ENCODE data around the gene GLE1. TPM values are rescaled to one million over a fixed set of nuclear protein-coding genes. Genes with fewer than 3 reads are reported as not detected.

The GLE1 gene
- total RNA-seq, 6 experiments from 2014 or later = 22.2 to 26.7 (median 24.7) TPM

- no peaks in the 10 kb centered on the region for H3K36me3 Mint-ChIP-seq (ENCODE audit: low read depth)
Measured at GRCh38 chr9:128550226-128550625, 45.7 kb downstream of the GLE1 start.

DNA sequence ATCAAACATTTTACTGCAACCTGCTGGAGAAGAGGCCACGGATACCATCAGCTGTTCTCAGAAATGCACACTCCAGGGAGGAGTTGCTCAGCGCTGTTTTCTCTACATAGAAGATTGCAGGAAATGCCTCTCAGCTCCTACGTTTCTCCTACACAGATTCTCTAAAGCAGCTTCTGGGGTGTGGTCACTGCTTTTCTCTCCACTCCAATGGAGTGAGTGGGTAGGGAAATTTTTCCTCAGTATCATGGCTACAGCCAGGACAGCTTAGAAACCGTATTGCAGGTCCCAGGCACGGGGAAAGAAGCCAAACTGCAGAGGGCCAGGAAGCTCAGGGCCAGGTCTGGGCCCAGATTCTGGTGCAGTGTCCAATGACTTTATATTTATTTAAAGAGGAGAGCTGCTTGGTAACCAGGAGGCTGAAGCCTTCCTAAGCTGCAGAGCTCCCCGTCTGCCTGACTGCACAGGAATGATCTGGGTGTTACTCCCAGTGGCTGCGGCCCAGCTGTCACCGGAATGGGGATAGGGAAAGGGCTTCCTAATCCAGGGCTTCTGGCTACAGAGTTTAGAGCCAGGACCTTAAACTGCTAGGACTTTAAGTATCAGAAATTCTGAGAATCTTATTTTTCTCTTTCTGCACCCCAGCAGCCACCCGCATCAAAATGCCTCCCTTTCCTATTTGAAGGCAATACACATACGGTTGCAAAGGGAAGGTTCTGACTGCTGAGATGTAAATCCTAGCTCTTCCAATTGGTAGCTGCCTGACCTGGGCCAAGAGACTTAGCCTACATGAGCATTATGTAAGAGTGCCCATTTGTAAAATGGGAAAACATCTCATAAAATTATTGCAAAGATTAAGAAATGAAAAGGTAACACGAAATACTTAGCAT is 46.5 kb downstream of the GLE1 start:
- TF ChIP-seq, protein P1, sequence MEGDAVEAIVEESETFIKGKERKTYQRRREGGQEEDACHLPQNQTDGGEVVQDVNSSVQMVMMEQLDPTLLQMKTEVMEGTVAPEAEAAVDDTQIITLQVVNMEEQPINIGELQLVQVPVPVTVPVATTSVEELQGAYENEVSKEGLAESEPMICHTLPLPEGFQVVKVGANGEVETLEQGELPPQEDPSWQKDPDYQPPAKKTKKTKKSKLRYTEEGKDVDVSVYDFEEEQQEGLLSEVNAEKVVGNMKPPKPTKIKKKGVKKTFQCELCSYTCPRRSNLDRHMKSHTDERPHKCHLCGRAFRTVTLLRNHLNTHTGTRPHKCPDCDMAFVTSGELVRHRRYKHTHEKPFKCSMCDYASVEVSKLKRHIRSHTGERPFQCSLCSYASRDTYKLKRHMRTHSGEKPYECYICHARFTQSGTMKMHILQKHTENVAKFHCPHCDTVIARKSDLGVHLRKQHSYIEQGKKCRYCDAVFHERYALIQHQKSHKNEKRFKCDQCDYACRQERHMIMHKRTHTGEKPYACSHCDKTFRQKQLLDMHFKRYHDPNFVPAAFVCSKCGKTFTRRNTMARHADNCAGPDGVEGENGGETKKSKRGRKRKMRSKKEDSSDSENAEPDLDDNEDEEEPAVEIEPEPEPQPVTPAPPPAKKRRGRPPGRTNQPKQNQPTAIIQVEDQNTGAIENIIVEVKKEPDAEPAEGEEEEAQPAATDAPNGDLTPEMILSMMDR (IDR thresholded peaks at IDR 0.05) = no peak
- no peaks in the 10 kb centered on the region for H3K9me3 Mint-ChIP-seq
- H3K4me3 Mint-ChIP-seq = peak overlapping the region; percentile 96
- H3K36me3 Mint-ChIP-seq (ENCODE audit: low read depth) = no peaks in the 10 kb centered on the region
- H3K27ac Mint-ChIP-seq = peak overlapping the region; percentile 98
- DNase-seq = peak; percentile 23
- H3K27me3 Mint-ChIP-seq (ENCODE audit: insufficient read depth) = peaks cover 2% of the 10 kb centered on the region; the same call in 1 of the 2 replicates
- H3K4me1 Mint-ChIP-seq (ENCODE audit: low read depth) = peaks cover 30% of the 10 kb centered on the region

More at GRCh38 chr9:128550226-128550625, 45.7 kb downstream of the GLE1 start:
- peak overlapping the region; percentile 96; the same call in 1 of the 2 replicates for H3K4me3 Mint-ChIP-seq
- peak overlapping the region; percentile 98 for H3K27ac Mint-ChIP-seq
- H3K27me3 Mint-ChIP-seq (ENCODE audit: insufficient read depth) = peaks cover 2% of the 10 kb centered on the region; the same call in 1 of the 2 replicates
- peaks cover 30% of the 10 kb centered on the region for H3K4me1 Mint-ChIP-seq (ENCODE audit: low read depth)
- TF ChIP-seq, protein P1 (IDR thresholded peaks at IDR 0.05) = no peak
- no peaks in the 10 kb centered on the region for H3K9me3 Mint-ChIP-seq
- DNase-seq = no peak

DNA sequence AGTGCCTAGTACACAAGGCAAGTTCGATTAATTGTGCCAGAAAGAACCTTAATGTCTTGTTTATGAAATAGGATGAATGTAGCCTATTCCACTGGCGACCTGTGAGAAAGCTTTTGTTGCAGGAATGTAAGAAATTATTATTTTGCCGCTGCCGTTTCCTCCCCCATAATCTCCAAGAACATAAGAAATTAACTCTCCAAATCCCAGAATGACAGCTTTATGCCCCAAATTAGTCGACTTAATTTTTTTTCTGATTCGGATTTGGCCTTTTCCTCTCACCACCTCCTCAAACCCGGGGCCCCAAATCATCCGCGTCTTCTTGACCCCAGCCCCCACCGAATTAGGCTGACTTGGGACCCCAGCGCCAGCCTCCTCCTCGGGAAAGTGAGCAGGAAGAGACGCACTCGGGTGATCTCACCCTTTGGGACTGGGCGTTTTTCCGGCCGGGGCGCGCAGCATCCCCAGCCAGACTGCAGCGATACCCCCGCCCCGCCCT is 47.2 kb downstream of the GLE1 start:
- Mint-ChIP-seq H3K27ac (peak overlapping the region; percentile 98), H3K36me3 (ENCODE audit: low read depth) (0 out of 2 replicates have a peak, but pooled peaks cover 2% of the 10 kb centered on the region), H3K9me3 (no peaks in the 10 kb centered on the region), H3K27me3 (ENCODE audit: insufficient read depth) (peaks cover 2% of the 10 kb centered on the region; the same call in 1 of the 2 replicates), H3K4me1 (ENCODE audit: low read depth) (peaks cover 30% of the 10 kb centered on the region), H3K4me3 (peak overlapping the region; percentile 96)
- DNase-seq = no peak
- TF ChIP-seq, protein P1 (IDR thresholded peaks at IDR 0.05) = no peak

DNA sequence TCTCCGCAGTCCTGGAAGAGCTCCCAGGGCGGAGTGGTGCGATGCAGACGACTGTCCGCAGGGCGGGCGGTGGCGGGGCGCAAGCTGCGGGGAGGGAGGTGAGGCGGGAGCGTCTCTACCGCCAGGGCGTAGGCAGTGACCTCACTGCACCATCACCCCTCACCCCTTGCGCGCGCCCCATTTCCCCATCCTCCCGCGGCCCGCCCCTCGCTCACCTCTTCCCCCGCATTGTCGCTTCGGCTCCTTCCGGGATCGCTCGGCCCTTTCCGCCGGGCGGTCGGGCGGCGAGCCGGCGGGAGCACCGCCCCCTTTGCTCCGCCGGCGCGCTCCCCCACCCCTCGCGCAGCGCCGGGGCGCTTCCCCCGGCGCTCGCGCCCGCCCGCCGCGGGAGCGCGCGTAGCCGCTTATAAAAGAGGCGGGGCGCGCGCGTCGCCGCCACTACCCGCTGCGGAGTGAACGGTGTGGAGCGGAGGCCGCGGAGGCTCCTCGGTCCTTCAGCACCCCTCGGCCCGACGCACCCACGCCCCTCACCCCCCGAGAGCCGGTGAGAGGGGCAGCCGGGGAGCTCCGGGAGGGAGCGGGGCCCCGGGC is 47.7 kb downstream of the GLE1 start, which contains the start of gene SPTAN1:
Gene SPTAN1, plus strand, starts transcription at position 435 of the 591 bp plus-strand sequence. CDS start 14,154 bp downstream, outside the sequence.
- H3K4me3 Mint-ChIP-seq = peak within 1 kb of the TSS; percentile 96
- H3K36me3 Mint-ChIP-seq (ENCODE audit: low read depth) = peaks cover 8% of the 10 kb centered on the region; the same call in 1 of the 2 replicates
- TF ChIP-seq, protein P1 (IDR thresholded peaks at IDR 0.05) = no peak
- peak within 1 kb of the TSS; percentile 98 for H3K27ac Mint-ChIP-seq
- H3K4me1 Mint-ChIP-seq (ENCODE audit: low read depth) = peaks cover 30% of the 10 kb centered on the region
- no peaks in the 10 kb centered on the region for H3K9me3 Mint-ChIP-seq
- H3K27me3 Mint-ChIP-seq (ENCODE audit: insufficient read depth) = peaks cover 2% of the 10 kb centered on the region; the same call in 1 of the 2 replicates
- DNase-seq = peak; percentile 86

- Mint-ChIP-seq H3K27me3 (ENCODE audit: insufficient read depth) (peaks cover 2% of the 10 kb centered on the region; the same call in 1 of the 2 replicates), H3K27ac (no peak overlapping the region), H3K4me3 (0 out of 2 replicates have a peak overlapping the region, but pooled peaks have one; percentile 96), H3K4me1 (ENCODE audit: low read depth) (peaks cover 30% of the 10 kb centered on the region), H3K9me3 (no peaks in the 10 kb centered on the region), H3K36me3 (ENCODE audit: low read depth) (peaks cover 11% of the 10 kb centered on the region; the same call in 1 of the 2 replicates)
- TF ChIP-seq, protein P1 (IDR thresholded peaks at IDR 0.05) = no peak
- no peak for DNase-seq
Measured at GRCh38 chr9:128552744-128553440, 48.4 kb downstream of the GLE1 start.
